CD4-positive, alpha-beta memory T cell (primary cell): Measurements from ENCODE around the gene FHAD1. TPM values are rescaled to one million over a fixed set of nuclear protein-coding genes. Genes with fewer than 3 reads are reported as not detected.
A peak's percentile ranks its signal among the peaks of the same experiment; 100 is the strongest.

Source experiments
- CTCF ChIA-PET: fragments of 350-600 bp; sonication (Branson Sonifier 250); formaldehyde crosslinking; loops from one replicate; lab custom pipeline; 2021; ENCODE audit warnings: inconsistent platforms; ENCODE audit not compliant: partially characterized antibody; lab: Charles Lee
- POLR2A ChIA-PET: fragments of 350-600 bp; sonication (Branson Sonifier 250); formaldehyde crosslinking; loops from one replicate; lab custom pipeline; 2021; ENCODE audit not compliant: partially characterized antibody; lab: Charles Lee
- DNase-seq, 5 donors: peaks; one replicate each; pipeline versions ENCODE4 v3.0.0 to v3.0.0-alpha.2; 2020 to 2022; ENCODE audit warnings: mixed read lengths in 1 of 5
- H3K27ac ChIP-seq: one replicate; pipeline ENCODE4 v1.7.0; 2013; ENCODE audit warnings: low read depth, low read length
- H3K27me3 ChIP-seq: 2 replicates; pipeline ENCODE4 v1.7.0; 2013; ENCODE audit warnings: mild to moderate bottlenecking, low read length, moderate library complexity; ENCODE audit not compliant: insufficient read depth
- H3K36me3 ChIP-seq: 2 replicates; pipeline ENCODE4 v1.7.0; 2013; ENCODE audit warnings: mild to moderate bottlenecking, low read length, moderate library complexity; ENCODE audit not compliant: insufficient read depth
- H3K4me1 ChIP-seq: 2 replicates; pipeline ENCODE4 v1.7.0; 2013; ENCODE audit warnings: mild to moderate bottlenecking, low read length, moderate library complexity; ENCODE audit not compliant: insufficient read depth
- H3K4me3 ChIP-seq, 2 donors: one replicate each; pipeline ENCODE4 v1.7.0; 2013; ENCODE audit warnings: low read length in 2 of 2, mild to moderate bottlenecking in 1 of 2
- H3K9me3 ChIP-seq, 2 donors: one replicate each; pipeline ENCODE4 v1.7.0; 2013; ENCODE audit warnings: low read length in 2 of 2, control low read depth in 1 of 2; ENCODE audit not compliant: control insufficient read depth in 1 of 2
- H3K27ac Mint-ChIP-seq, 7 donors: one replicate each; pipeline ENCODE4 v1.8.0; 2020 to 2021; ENCODE audit warnings: mixed read lengths in 7 of 7, mild to moderate bottlenecking in 6 of 7, inconsistent platforms in 3 of 7, moderate library complexity in 3 of 7
- H3K27me3 Mint-ChIP-seq, 2 donors: one replicate each; pipeline ENCODE4 v1.8.0; 2020 to 2021; ENCODE audit warnings: mixed read lengths in 2 of 2
- H3K36me3 Mint-ChIP-seq, 2 donors: one replicate each; pipeline ENCODE4 v1.8.0; 2020 to 2021; ENCODE audit warnings: mixed read lengths in 2 of 2, inconsistent platforms in 1 of 2, mild to moderate bottlenecking in 1 of 2
- H3K4me1 Mint-ChIP-seq, 4 donors: one replicate each; pipeline ENCODE4 v1.8.0; 2020 to 2021; ENCODE audit warnings: mixed read lengths in 4 of 4, mild to moderate bottlenecking in 1 of 4
- H3K4me3 Mint-ChIP-seq, 8 donors: one replicate each; pipeline ENCODE4 v1.8.0; 2020 to 2021; ENCODE audit warnings: mixed read lengths in 8 of 8, mild to moderate bottlenecking in 7 of 8, moderate library complexity in 6 of 8, inconsistent platforms in 3 of 8
- H3K9me3 Mint-ChIP-seq, 8 donors: one replicate each; pipeline ENCODE4 v1.8.0; 2020 to 2021; ENCODE audit warnings: mixed read lengths in 8 of 8, mild to moderate bottlenecking in 5 of 8, inconsistent platforms in 3 of 8, moderate library complexity in 1 of 8
- intact Hi-C: fragments of 100-400 bp; cut with micrococcal nuclease; formaldehyde crosslinking; loops from one replicate; pipeline ENCODE4 v1.15.1; 2023
- polyA plus RNA-seq, 2 donors: library from polyadenylated mRNA; unstranded; fragments of 300-500 nt; fragmentation: Illumina TruSeq; gene quantifications; one replicate each; pipeline ENCODE4 v1.2.3, GENCODE V29; 2021
- total RNA-seq, 2 experiments: library from RNA; stranded (reverse); gene quantifications; one replicate each; pipeline ENCODE4 v1.2.3, GENCODE V29; 2021

FHAD1 gene
- total and polyA plus RNA-seq, 4 experiments from 2014 or later: 0.03 TPM; not detected in 3

GRCh38 chr1:15226388-15227255 lies 20.4 kb upstream of the FHAD1 start:
- H3K27me3 Mint-ChIP-seq: peaks cover 2 to 8% of the 10 kb centered on the region in 2 donors
- no peak overlapping the region for H3K4me3 Mint-ChIP-seq
- peaks cover 0 to 3% (median 2%) of the 10 kb centered on the region in 4 donors for H3K4me1 Mint-ChIP-seq
- Histone ChIP-seq H3K27me3 (no peaks in the 10 kb centered on the region), H3K4me3 (no peak overlapping the region), H3K27ac (no peak overlapping the region), H3K4me1 (no peaks in the 10 kb centered on the region), H3K9me3 (no peaks in the 10 kb centered on the region), H3K36me3 (no peaks in the 10 kb centered on the region)
- H3K9me3 Mint-ChIP-seq: no peaks in the 10 kb centered on the region
- peak overlapping the region in 1 of 7 donors; percentile 66 for H3K27ac Mint-ChIP-seq
- intact Hi-C loops: no loop called here
- H3K36me3 Mint-ChIP-seq: no peaks in the 10 kb centered on the region
- POLR2A ChIA-PET: no interaction called here
- DNase-seq: no peak
- CTCF ChIA-PET: no interaction called here

- Mint-ChIP-seq H3K4me3 (no peak overlapping the region), H3K27ac (no peak overlapping the region), H3K27me3 (no peaks in the 10 kb centered on the region), H3K4me1 (peaks cover 0 to 4% (median 3%) of the 10 kb centered on the region in 4 donors), H3K9me3 (no peaks in the 10 kb centered on the region), H3K36me3 (no peaks in the 10 kb centered on the region)
- H3K27me3 ChIP-seq: no peaks in the 10 kb centered on the region
- no peaks in the 10 kb centered on the region for H3K9me3 ChIP-seq
- no peaks in the 10 kb centered on the region for H3K36me3 ChIP-seq
- H3K27ac ChIP-seq: no peak overlapping the region
- intact Hi-C loops: no loop called here
- ChIA-PET POLR2A (no interaction called here), CTCF (no interaction called here)
- no peak for DNase-seq
- H3K4me3 ChIP-seq: no peak overlapping the region
- H3K4me1 ChIP-seq: no peaks in the 10 kb centered on the region
Measured at GRCh38 chr1:15229707-15230131, 17.3 kb upstream of the FHAD1 start.

GRCh38 chr1:15231714-15232201 lies 15.3 kb upstream of the FHAD1 start:
- Histone ChIP-seq H3K27me3 (no peaks in the 10 kb centered on the region), H3K27ac (no peak overlapping the region), H3K36me3 (no peaks in the 10 kb centered on the region), H3K4me1 (no peaks in the 10 kb centered on the region), H3K9me3 (no peaks in the 10 kb centered on the region), H3K4me3 (no peak overlapping the region)
- DNase-seq: no peak
- intact Hi-C loops: no loop called here
- H3K4me1 Mint-ChIP-seq: peaks cover 0 to 4% (median 3%) of the 10 kb centered on the region in 4 donors
- no peaks in the 10 kb centered on the region for H3K27me3 Mint-ChIP-seq
- ChIA-PET CTCF (no interaction called here), POLR2A (no interaction called here)
- H3K36me3 Mint-ChIP-seq: no peaks in the 10 kb centered on the region
- H3K27ac Mint-ChIP-seq: no peak overlapping the region
- H3K9me3 Mint-ChIP-seq: no peaks in the 10 kb centered on the region
- H3K4me3 Mint-ChIP-seq: no peak overlapping the region

- H3K9me3 Mint-ChIP-seq: no peaks in the 10 kb centered on the region
- no peaks in the 10 kb centered on the region for H3K36me3 ChIP-seq
- H3K27me3 Mint-ChIP-seq: peaks cover 7 to 10% of the 10 kb centered on the region in 2 donors
- no peak overlapping the region for H3K4me3 ChIP-seq
- peaks cover 0 to 4% (median 3%) of the 10 kb centered on the region in 4 donors for H3K4me1 Mint-ChIP-seq
- H3K9me3 ChIP-seq: no peaks in the 10 kb centered on the region
- intact Hi-C loops: no loop called here
- POLR2A ChIA-PET: no interaction called here
- DNase-seq: no peak
- CTCF ChIA-PET: no interaction called here
- H3K27me3 ChIP-seq: no peaks in the 10 kb centered on the region
- no peak overlapping the region for H3K27ac Mint-ChIP-seq
- H3K36me3 Mint-ChIP-seq: no peaks in the 10 kb centered on the region
- H3K4me1 ChIP-seq: no peaks in the 10 kb centered on the region
- no peak overlapping the region for H3K27ac ChIP-seq
- H3K4me3 Mint-ChIP-seq: no peak overlapping the region
Measured at GRCh38 chr1:15233689-15234088, 13.3 kb upstream of the FHAD1 start.

- CTCF ChIA-PET: no interaction called here
- Mint-ChIP-seq H3K27me3 (peaks cover 12 to 13% of the 10 kb centered on the region in 2 donors), H3K27ac (no peak overlapping the region), H3K4me3 (no peak overlapping the region), H3K4me1 (peaks cover 0 to 4% (median 3%) of the 10 kb centered on the region in 4 donors), H3K9me3 (peaks cover 0 to 2% (median 0%) of the 10 kb centered on the region in 8 donors), H3K36me3 (no peaks in the 10 kb centered on the region)
- intact Hi-C loops: no loop called here
- H3K4me1 ChIP-seq: no peaks in the 10 kb centered on the region
- no peak overlapping the region for H3K4me3 ChIP-seq
- no peaks in the 10 kb centered on the region for H3K27me3 ChIP-seq
- H3K9me3 ChIP-seq: no peaks in the 10 kb centered on the region
- POLR2A ChIA-PET: no interaction called here
- no peak for DNase-seq
- no peaks in the 10 kb centered on the region for H3K36me3 ChIP-seq
- H3K27ac ChIP-seq: no peak overlapping the region
Measured at GRCh38 chr1:15236321-15236721, 10.7 kb upstream of the FHAD1 start.

GRCh38 chr1:15236746-15237145 lies 10.3 kb upstream of the FHAD1 start:
- no peak for DNase-seq
- H3K36me3 Mint-ChIP-seq: no peaks in the 10 kb centered on the region
- peaks cover 12 to 13% of the 10 kb centered on the region in 2 donors for H3K27me3 Mint-ChIP-seq
- no peak overlapping the region for H3K4me3 Mint-ChIP-seq
- no peaks in the 10 kb centered on the region for H3K4me1 Mint-ChIP-seq
- Histone ChIP-seq H3K4me3 (no peak overlapping the region), H3K4me1 (no peaks in the 10 kb centered on the region), H3K27ac (no peak overlapping the region), H3K36me3 (no peaks in the 10 kb centered on the region), H3K27me3 (no peaks in the 10 kb centered on the region), H3K9me3 (no peaks in the 10 kb centered on the region)
- intact Hi-C loops: no loop called here
- H3K9me3 Mint-ChIP-seq: peaks cover 0 to 2% (median 0%) of the 10 kb centered on the region in 8 donors
- ChIA-PET POLR2A (no interaction called here), CTCF (no interaction called here)
- no peak overlapping the region for H3K27ac Mint-ChIP-seq

- H3K4me1 Mint-ChIP-seq: no peaks in the 10 kb centered on the region
- DNase-seq: no peak
- Histone ChIP-seq H3K4me1 (no peaks in the 10 kb centered on the region), H3K4me3 (no peak overlapping the region), H3K9me3 (no peaks in the 10 kb centered on the region), H3K36me3 (no peaks in the 10 kb centered on the region), H3K27ac (no peak overlapping the region), H3K27me3 (no peaks in the 10 kb centered on the region)
- no peak overlapping the region for H3K27ac Mint-ChIP-seq
- H3K4me3 Mint-ChIP-seq: no peak overlapping the region
- CTCF ChIA-PET: no interaction called here
- no peaks in the 10 kb centered on the region for H3K36me3 Mint-ChIP-seq
- H3K9me3 Mint-ChIP-seq: peaks cover 0 to 2% (median 0%) of the 10 kb centered on the region in 8 donors
- POLR2A ChIA-PET: no interaction called here
- peaks cover 14 to 19% of the 10 kb centered on the region in 2 donors for H3K27me3 Mint-ChIP-seq
- intact Hi-C loops: no loop called here
Measured at GRCh38 chr1:15238789-15239188, 8.2 kb upstream of the FHAD1 start.
